H1 (cell line): ENCODE results near the gene CAMKK2. TPM values are rescaled to one million over a fixed set of nuclear protein-coding genes. Genes with fewer than 3 reads are reported as not detected.

Source experiments
- CTCF ChIA-PET: fragments of 300-600 bp; sonication (Branson Sonifier 250); formaldehyde crosslinking; loops from one replicate; lab custom pipeline; 2021; ENCODE audit not compliant: partially characterized antibody; lab: Charles Lee
- POLR2A ChIA-PET: fragments of 300-600 bp; sonication (Branson Sonifier 250); formaldehyde crosslinking; loops from one replicate; lab custom pipeline; 2021; ENCODE audit warnings: inconsistent platforms; ENCODE audit not compliant: partially characterized antibody; lab: Charles Lee
- DNase-seq, 2 experiments: peaks; one replicate each; pipeline versions ENCODE4 v3.0.0 to v3.0.0-alpha.2; 2010 to 2022; ENCODE audit warnings: low spot score in 2 of 2, low read depth in 1 of 2, mixed read lengths in 1 of 2
- FAIRE-seq: peaks from 2 replicates; lab custom pipeline; 2011; peaks lifted over from hg19 to GRCh38; lab: Jason Lieb, UNC
- H2AFZ ChIP-seq: 2 replicates; pipeline ENCODE4 v1.8.1; 2012; ENCODE audit warnings: low read length, inconsistent platforms
- H2AK5ac ChIP-seq: 2 replicates; pipeline ENCODE4 v1.6.1; 2013; ENCODE audit warnings: low read depth, low read length
- H2BK120ac ChIP-seq: replicated peaks from 2 replicates; pipeline ENCODE3; 2013; ENCODE audit warnings: low read depth, low read length, inconsistent platforms
- H2BK12ac ChIP-seq: 2 replicates; pipeline ENCODE4 v1.6.1; 2013; ENCODE audit warnings: low read depth, low read length
- H2BK15ac ChIP-seq: 2 replicates; pipeline ENCODE4 v1.6.1; 2013; ENCODE audit warnings: low read length
- H2BK20ac ChIP-seq: 2 replicates; pipeline ENCODE4 v1.6.1; 2013; ENCODE audit warnings: low read length
- H2BK5ac ChIP-seq: 2 replicates; pipeline ENCODE4 v1.6.1; 2013; ENCODE audit warnings: low read depth, low read length
- H3K14ac ChIP-seq: 2 replicates; pipeline ENCODE4 v1.6.1; 2013; ENCODE audit warnings: inconsistent platforms; ENCODE audit not compliant: insufficient read length
- H3K18ac ChIP-seq: 2 replicates; pipeline ENCODE4 v1.6.1; 2013; ENCODE audit warnings: low read length; ENCODE audit errors: extremely low read depth
- H3K23ac ChIP-seq: 2 replicates; pipeline ENCODE4 v1.6.1; 2013; ENCODE audit warnings: inconsistent platforms; ENCODE audit not compliant: insufficient read length
- H3K23me2 ChIP-seq: 2 replicates; pipeline ENCODE4 v1.6.1; 2013; ENCODE audit warnings: low read depth, low read length
- H3K27ac ChIP-seq: 2 replicates; pipeline ENCODE4 v1.6.1; 2011; ENCODE audit warnings: low read depth, low read length, inconsistent platforms
- H3K27me3 ChIP-seq, 4 experiments: replicated peaks in 1 of 4; 1 replicate in 1 of 4; 2 replicates in 3 of 4; pipeline versions ENCODE4 v1.6.1 to v1.8.1; 2011 to 2013; ENCODE audit warnings: low read length in 3 of 4, mild to moderate bottlenecking in 3 of 4, inconsistent platforms in 2 of 4, mixed read lengths in 2 of 4, moderate library complexity in 1 of 4; ENCODE audit not compliant: control insufficient read depth in 3 of 4, insufficient read depth in 3 of 4; ENCODE audit errors: extremely low read depth in 1 of 4
- H3K36me3 ChIP-seq, 4 experiments: 2 replicates each; pipeline versions ENCODE4 v1.6.1 to v1.8.1; 2011 to 2013; ENCODE audit warnings: mild to moderate bottlenecking in 4 of 4, low read length in 3 of 4, moderate library complexity in 2 of 4, control low read depth in 1 of 4, inconsistent platforms in 1 of 4; ENCODE audit not compliant: insufficient read depth in 4 of 4, control insufficient read depth in 2 of 4
- H3K4ac ChIP-seq: replicated peaks from 2 replicates; pipeline ENCODE3; 2013; ENCODE audit warnings: low read length, low read depth, mixed read lengths, inconsistent platforms; ENCODE audit not compliant: insufficient read length
- H3K4me1 ChIP-seq, 4 experiments: replicated peaks in 1 of 4; 1 replicate in 1 of 4; 2 replicates in 3 of 4; pipeline versions ENCODE4 v1.6.1 to v1.8.1; 2011 to 2013; ENCODE audit warnings: low read length in 3 of 4, inconsistent platforms in 2 of 4, mixed read lengths in 1 of 4; ENCODE audit not compliant: insufficient read depth in 4 of 4, control insufficient read depth in 3 of 4
- H3K4me2 ChIP-seq, 2 experiments: 2 replicates each; pipeline versions ENCODE4 v1.6.1 to v1.8.1; 2011 to 2013; ENCODE audit warnings: low read depth in 2 of 2, low read length in 2 of 2, control low read depth in 1 of 2, inconsistent platforms in 1 of 2, mild to moderate bottlenecking in 1 of 2; ENCODE audit not compliant: insufficient read depth in 1 of 2
- H3K4me3 ChIP-seq, 4 experiments: fragments of 200-600, 300-600 bp in 1 of 4; sonication (generic), shearing (Covaris generic), sonication (Bioruptor Twin) in 1 of 4; 2 replicates each; pipeline versions ENCODE4 v1.5.1 to v1.8.1; 2011 to 2016; ENCODE audit warnings: low read length in 4 of 4, low read depth in 3 of 4, control low read depth in 2 of 4, inconsistent platforms in 2 of 4, mild to moderate bottlenecking in 2 of 4, mixed read lengths in 1 of 4, moderate library complexity in 1 of 4; ENCODE audit not compliant: insufficient read depth in 2 of 4; ENCODE audit errors: extremely low read depth in 1 of 4
- H3K56ac ChIP-seq: replicated peaks from 2 replicates; pipeline ENCODE3; 2013; ENCODE audit warnings: low read depth, mild to moderate bottlenecking, mixed read lengths, low read length, inconsistent platforms; ENCODE audit not compliant: insufficient read length
- H3K79me1 ChIP-seq: 2 replicates; pipeline ENCODE4 v1.6.1; 2013; ENCODE audit warnings: low read depth, low read length, control low read depth
- H3K79me2 ChIP-seq, 2 experiments: 2 replicates each; pipeline versions ENCODE4 v1.6.1 to v1.8.1; 2012 to 2013; ENCODE audit warnings: low read length in 2 of 2, mild to moderate bottlenecking in 2 of 2, inconsistent platforms in 1 of 2; ENCODE audit not compliant: insufficient read depth in 2 of 2, control insufficient read depth in 1 of 2
- H3K9ac ChIP-seq, 4 experiments: replicated peaks in 1 of 4; 1 replicate in 1 of 4; 2 replicates in 3 of 4; pipeline versions ENCODE4 v1.6.1 to v1.8.1; 2011 to 2013; ENCODE audit warnings: low read depth in 3 of 4, low read length in 3 of 4, control low read depth in 2 of 4, mild to moderate bottlenecking in 2 of 4, moderate library complexity in 2 of 4, inconsistent platforms in 1 of 4; ENCODE audit errors: extremely low read depth in 1 of 4
- H3K9me3 ChIP-seq, 2 experiments: 2 replicates each; pipeline versions ENCODE4 v1.6.1 to v1.8.1; 2012 to 2013; ENCODE audit warnings: mild to moderate bottlenecking in 2 of 2, moderate library complexity in 2 of 2, control low read depth in 1 of 2, inconsistent platforms in 1 of 2, low read depth in 1 of 2, low read length in 1 of 2, mixed read lengths in 1 of 2; ENCODE audit not compliant: insufficient read depth in 2 of 2
- H4K20me1 ChIP-seq, 2 experiments: replicated peaks in 1 of 2; 2 replicates each; pipeline versions ENCODE3 to v1.8.1; 2011 to 2013; ENCODE audit warnings: inconsistent platforms in 2 of 2, low read length in 2 of 2, mild to moderate bottlenecking in 1 of 2; ENCODE audit not compliant: insufficient read depth in 2 of 2, control insufficient read depth in 1 of 2
- H4K5ac ChIP-seq: 2 replicates; pipeline ENCODE4 v1.6.1; 2013; ENCODE audit warnings: low read length, low read depth, mixed read lengths, inconsistent platforms; ENCODE audit not compliant: insufficient read length
- H4K8ac ChIP-seq: 2 replicates; pipeline ENCODE4 v1.8.0; 2013; ENCODE audit warnings: mild to moderate bottlenecking, moderate library complexity, low read length, inconsistent platforms; ENCODE audit not compliant: insufficient read depth; ENCODE audit errors: extremely low read depth
- H4K91ac ChIP-seq: replicated peaks from 2 replicates; pipeline ENCODE3; 2013; ENCODE audit warnings: low read length, mixed read lengths, inconsistent platforms; ENCODE audit not compliant: insufficient read length
- CHD2 ChIP-seq: IDR thresholded peaks from 2 replicates; pipeline ENCODE4 v1.6.1; 2012; ENCODE audit warnings: low read length, improper control_type of control experiment
- SIN3A ChIP-seq, 2 experiments: IDR thresholded peaks in 1 of 2; conservative IDR thresholded peaks in 1 of 2; 2 replicates each; pipeline ENCODE4 v1.6.1; 2011 to 2012; ENCODE audit warnings: low read length in 2 of 2, improper control_type of control experiment in 1 of 2, low read depth in 1 of 2, mild to moderate bottlenecking in 1 of 2
- WGBS, 2 experiments: shearing (Covaris generic) in 1 of 2; methylation state at CpG; one replicate each; pipeline versions ENCODE4 v1.1.6 to v1.1.7; 2013 to 2015; ENCODE audit warnings: low lambda C conversion rate in 2 of 2, mixed read lengths in 2 of 2, inconsistent platforms in 1 of 2, low coverage in 1 of 2, missing lambda C conversion rate in 1 of 2; ENCODE audit not compliant: insufficient replicate concordance in 2 of 2, insufficient coverage in 1 of 2, insufficient read length in 1 of 2; ENCODE audit errors: extremely low coverage in 1 of 2, missing lambda C conversion rate in 1 of 2; 5-methylcytosine and 5-hydroxymethylcytosine counted together
- polyA plus RNA-seq, 7 experiments: library from polyadenylated mRNA; depleted of rRNA in 3 of 7; stranded (reverse) in 5 of 7; unstranded in 2 of 7; fragments of >200 nt in 5 of 7; fragments of 200-250 nt in 2 of 7; gene quantifications; 1 replicate in 5 of 7; 2 replicates in 1 of 7; 4 replicates in 1 of 7; pipeline versions ENCODE4 v1.2.1 to v1.2.3, GENCODE V29; 2011 to 2013; ENCODE audit warnings: missing spikeins in 2 of 7, mixed read lengths in 2 of 7
- total RNA-seq: library from RNA; stranded (reverse); fragmentation: NEBNext Ultra II Directional; extraction: Animal tissue kit (Norgen Biotek cat#: 25700); gene quantifications from 2 replicates; pipeline ENCODE4 v1.2.1, GENCODE V29; 2021

Gene CAMKK2
- total and polyA plus RNA-seq, 2 of the 8 experiments (the other 6 are each of a cell fraction or from before 2014, with no cell fraction given): 29.6 to 30.6 TPM

DNA sequence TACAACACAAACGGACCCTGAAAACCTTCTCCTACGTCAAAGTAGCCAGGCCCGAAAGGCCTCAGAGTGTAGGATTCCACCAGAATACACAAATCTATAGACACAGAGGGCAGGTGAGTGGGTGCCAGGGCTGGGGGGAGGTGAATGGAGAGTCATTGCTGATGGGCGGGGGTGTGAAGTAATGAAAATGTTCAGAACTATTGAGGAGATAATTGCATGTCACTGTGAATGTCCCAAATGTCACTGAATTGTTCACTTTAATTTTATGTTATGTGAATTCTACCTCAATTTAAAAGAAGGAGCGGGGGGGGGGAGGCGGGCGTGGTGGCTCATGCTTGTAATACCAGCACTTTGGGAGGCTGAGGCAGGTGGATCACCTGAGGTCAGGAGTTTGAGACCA lies 50.6 kb downstream of the CAMKK2 start:
- Histone ChIP-seq H3K9ac (no peak overlapping the region), H3K79me1 (no peaks in the 10 kb centered on the region), H4K91ac (no peak overlapping the region), H3K27ac (no peak overlapping the region), H3K4ac (no peak overlapping the region), H3K23me2 (no peaks in the 10 kb centered on the region; the same call in 1 of the 2 replicates), H3K36me3 (peaks cover 8 to 31% (median 25%) of the 10 kb centered on the region in 4 experiments; a peak in 6 of 8 replicates), H3K56ac (no peak overlapping the region), H3K27me3 (no peaks in the 10 kb centered on the region), H3K23ac (no peak overlapping the region), H2AFZ (no peak overlapping the region), H2AK5ac (no peak overlapping the region), H3K18ac (no peak overlapping the region), H3K4me1 (no peaks in the 10 kb centered on the region; a peak in 1 of 7 replicates), H3K4me3 (no peak overlapping the region), H4K5ac (no peak overlapping the region), H2BK20ac (no peak overlapping the region), H4K8ac (no peak overlapping the region), H2BK15ac (no peak overlapping the region), H3K14ac (no peak overlapping the region), H3K9me3 (no peaks in the 10 kb centered on the region), H2BK12ac (no peak overlapping the region), H3K4me2 (no peak overlapping the region), H2BK120ac (no peak overlapping the region), H4K20me1 (peaks cover 0 to 2% of the 10 kb centered on the region in 2 experiments), H3K79me2 (no peaks in the 10 kb centered on the region), H2BK5ac (no peak overlapping the region)
- DNase-seq (no peak), FAIRE-seq (no peak)
- 79% methylated on average over 7 of the region's 7 CpGs; no CpG with 5 or more reads in 1 of the 2 experiments for WGBS, 2 experiments
- TF ChIP-seq SIN3A (conservative IDR thresholded peaks at IDR 0.05 in 1 of 2, IDR thresholded peaks at IDR 0.05 in 1 of 2; ENCODE audit: low read depth in 1 of 2, low read length in 2 of 2) (no peak), CHD2 (no peak)
- POLR2A ChIA-PET: no interaction called here
- CTCF ChIA-PET: interaction anchor here (1.1 kb wide), 1 partner anchor 196 kb away, joined by 3 read pairs; no protein-coding TSS in a partner anchor
